Lower lobe of right lung (tissue), 2 donors: ENCODE results near the gene ENOX2. TPM values are rescaled to one million over a fixed set of nuclear protein-coding genes. Genes with fewer than 3 reads are reported as not detected.
A peak's percentile ranks its signal among the peaks of the same experiment; 100 is the strongest.

Experiments
- ATAC-seq, 2 donors: fragments of 200-7000 bp; cut with Tn5 transposase; one replicate each; pipeline ENCODE4 v1.9.1; 2020 to 2022; ENCODE audit warnings: mild to moderate bottlenecking in 2 of 2, moderate library complexity in 2 of 2
- DNase-seq: peaks from one replicate; pipeline ENCODE4 v3.0.0-alpha.2; 2020
- H3K27ac ChIP-seq: fragments of 200-600 bp; one replicate; pipeline ENCODE4 v1.8.0; 2022
- H3K27me3 ChIP-seq: fragments of 200-600 bp; one replicate; pipeline ENCODE4 v1.8.0; 2022; ENCODE audit warnings: low read depth
- H3K36me3 ChIP-seq: fragments of 200-600 bp; one replicate; pipeline ENCODE4 v1.8.0; 2022; ENCODE audit warnings: mild to moderate bottlenecking
- H3K4me1 ChIP-seq: fragments of 200-600 bp; one replicate; pipeline ENCODE4 v1.8.0; 2022
- H3K4me3 ChIP-seq: fragments of 200-600 bp; one replicate; pipeline ENCODE4 v1.8.0; 2022; ENCODE audit warnings: mild to moderate bottlenecking
- H3K9me3 ChIP-seq: fragments of 200-600 bp; one replicate; pipeline ENCODE4 v1.8.0; 2022
- intact Hi-C: fragments of 100-400 bp; cut with DNase I; formaldehyde crosslinking; loops from one replicate; pipeline ENCODE4 v1.11.0; 2022
- total RNA-seq: library from RNA; stranded (reverse); fragmentation: NEBNext Ultra II Directional; extraction: Animal tissue kit (Norgen Biotek cat#: 25700); gene quantifications from one replicate; pipeline ENCODE4 v1.2.1, GENCODE V29; 2021
- TF ChIP-seq, protein P1 (sequence below): fragments of 200-600 bp; IDR thresholded peaks from one replicate; pipeline ENCODE4 v1.8.0; 2022; ENCODE audit warnings: antibody characterized with exemption, mild to moderate bottlenecking
- donor health status: DM: no; HTN: yes; CAD: no; lungs with severe emphysema.

ENOX2 gene
- total RNA-seq, 1 donor from 2014 or later = 16.8 TPM

DNA sequence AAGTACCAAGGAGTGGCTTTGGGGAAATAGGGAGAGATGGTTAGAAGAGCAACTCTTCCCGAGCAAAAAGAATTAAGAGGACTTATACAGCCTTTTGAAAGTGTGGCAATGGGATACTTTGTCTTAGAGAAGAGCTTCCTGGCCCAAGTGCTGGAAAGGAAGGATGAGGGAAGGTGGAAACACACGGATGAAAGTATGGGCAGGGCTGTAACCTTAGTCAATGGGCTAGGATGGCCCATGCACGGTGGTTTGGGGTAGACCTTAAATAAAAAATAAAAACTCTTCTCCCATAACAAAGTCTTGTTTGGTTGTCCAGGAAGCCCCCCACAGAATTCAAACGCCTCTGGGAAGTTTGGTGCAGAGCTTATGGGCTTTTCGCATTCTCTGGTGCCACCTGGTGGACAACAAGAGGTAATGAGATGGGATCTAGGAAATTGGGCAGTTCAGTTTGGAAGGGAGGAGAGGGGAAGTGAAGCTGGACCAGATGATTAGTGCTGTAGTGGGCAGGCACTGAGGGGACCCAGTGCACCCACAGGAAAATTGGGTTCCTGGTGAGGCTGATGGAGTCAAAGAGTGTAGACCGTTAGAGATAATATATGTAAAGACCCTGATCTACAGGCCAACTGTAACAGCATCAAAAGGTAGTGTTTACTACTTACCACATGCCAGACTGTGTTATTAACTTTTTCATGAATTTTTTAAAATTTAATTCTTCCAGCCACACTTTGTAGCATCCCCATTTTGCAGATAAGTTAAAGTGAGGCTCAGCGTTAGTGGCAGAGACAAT is 13.8 kb upstream of the ENOX2 start:
- TF ChIP-seq, protein P1, sequence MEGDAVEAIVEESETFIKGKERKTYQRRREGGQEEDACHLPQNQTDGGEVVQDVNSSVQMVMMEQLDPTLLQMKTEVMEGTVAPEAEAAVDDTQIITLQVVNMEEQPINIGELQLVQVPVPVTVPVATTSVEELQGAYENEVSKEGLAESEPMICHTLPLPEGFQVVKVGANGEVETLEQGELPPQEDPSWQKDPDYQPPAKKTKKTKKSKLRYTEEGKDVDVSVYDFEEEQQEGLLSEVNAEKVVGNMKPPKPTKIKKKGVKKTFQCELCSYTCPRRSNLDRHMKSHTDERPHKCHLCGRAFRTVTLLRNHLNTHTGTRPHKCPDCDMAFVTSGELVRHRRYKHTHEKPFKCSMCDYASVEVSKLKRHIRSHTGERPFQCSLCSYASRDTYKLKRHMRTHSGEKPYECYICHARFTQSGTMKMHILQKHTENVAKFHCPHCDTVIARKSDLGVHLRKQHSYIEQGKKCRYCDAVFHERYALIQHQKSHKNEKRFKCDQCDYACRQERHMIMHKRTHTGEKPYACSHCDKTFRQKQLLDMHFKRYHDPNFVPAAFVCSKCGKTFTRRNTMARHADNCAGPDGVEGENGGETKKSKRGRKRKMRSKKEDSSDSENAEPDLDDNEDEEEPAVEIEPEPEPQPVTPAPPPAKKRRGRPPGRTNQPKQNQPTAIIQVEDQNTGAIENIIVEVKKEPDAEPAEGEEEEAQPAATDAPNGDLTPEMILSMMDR = peak; percentile 68
- no peaks in the 10 kb centered on the region for H3K36me3 ChIP-seq
- no peaks in the 10 kb centered on the region for H3K9me3 ChIP-seq
- intact Hi-C loops = no loop called here
- H3K4me3 ChIP-seq = no peak overlapping the region
- no peak overlapping the region for H3K27ac ChIP-seq
- ATAC-seq (peak in 1 of 2 donors; percentile 63), DNase-seq (no peak)
- no peaks in the 10 kb centered on the region for H3K27me3 ChIP-seq
- H3K4me1 ChIP-seq = no peaks in the 10 kb centered on the region

DNA sequence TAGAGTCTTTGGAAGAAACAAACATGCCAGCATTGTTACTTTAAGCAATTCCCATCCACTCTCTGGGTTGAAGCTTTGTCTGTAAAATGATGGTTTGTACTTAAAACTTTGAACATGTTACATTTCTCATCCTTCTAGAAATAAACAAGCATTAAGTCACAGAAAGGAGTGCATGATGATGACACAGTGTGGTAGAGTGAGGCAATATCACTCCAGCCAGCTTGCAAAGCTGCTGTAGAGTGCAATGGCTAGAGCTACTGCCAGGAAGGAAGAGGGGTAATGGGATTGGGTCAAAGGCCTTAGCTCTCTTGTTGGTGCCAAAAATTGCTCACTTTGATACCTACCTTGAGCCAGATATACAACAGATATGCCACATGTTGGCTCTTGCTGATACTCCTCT is 12.3 kb upstream of the ENOX2 start:
- no peak overlapping the region for H3K4me3 ChIP-seq
- intact Hi-C loops = no loop called here
- H3K36me3 ChIP-seq = no peaks in the 10 kb centered on the region
- TF ChIP-seq, protein P1 = no peak
- H3K27me3 ChIP-seq = no peaks in the 10 kb centered on the region
- no peaks in the 10 kb centered on the region for H3K9me3 ChIP-seq
- no peak for DNase-seq
- no peak overlapping the region for H3K27ac ChIP-seq
- no peaks in the 10 kb centered on the region for H3K4me1 ChIP-seq
- no peak for ATAC-seq

DNA sequence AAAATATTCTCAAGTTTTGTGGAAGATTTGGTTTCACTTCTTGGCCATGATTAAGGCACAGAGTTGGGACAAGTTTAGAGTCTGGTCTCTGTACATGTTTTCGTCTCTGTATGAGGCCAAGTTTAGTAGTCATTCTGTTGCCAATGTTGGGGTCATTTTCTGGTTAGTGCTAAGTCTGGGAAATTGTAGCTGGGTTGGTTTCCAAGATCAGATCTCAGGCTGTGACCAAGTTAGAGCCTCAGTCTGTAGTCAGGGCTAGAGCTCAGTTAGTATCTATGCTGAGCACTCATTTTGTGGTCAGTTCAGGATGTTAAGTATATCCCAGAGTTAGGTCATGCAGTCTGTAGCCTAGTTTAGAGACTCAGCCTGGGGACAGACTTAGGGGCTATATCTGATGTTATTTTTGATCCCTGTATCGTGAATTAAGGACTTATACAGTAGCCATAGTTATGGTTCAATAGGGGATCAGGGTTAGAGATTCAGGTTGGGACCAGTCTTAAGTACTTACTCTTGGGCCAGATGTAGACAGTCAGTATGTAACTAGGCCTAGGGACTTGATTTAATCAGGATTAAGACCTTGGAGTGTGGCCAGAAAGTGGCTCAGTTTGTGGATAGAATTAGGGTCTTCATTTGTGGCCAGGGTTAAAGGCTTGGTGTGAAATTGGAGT is 6.6 kb upstream of the ENOX2 start:
- Histone ChIP-seq H3K36me3 (no peaks in the 10 kb centered on the region), H3K9me3 (no peaks in the 10 kb centered on the region), H3K4me3 (no peak overlapping the region), H3K4me1 (no peaks in the 10 kb centered on the region), H3K27me3 (no peaks in the 10 kb centered on the region), H3K27ac (no peak overlapping the region)
- TF ChIP-seq, protein P1 = no peak
- no peak for ATAC-seq
- no peak for DNase-seq
- intact Hi-C loops = no loop called here

DNA sequence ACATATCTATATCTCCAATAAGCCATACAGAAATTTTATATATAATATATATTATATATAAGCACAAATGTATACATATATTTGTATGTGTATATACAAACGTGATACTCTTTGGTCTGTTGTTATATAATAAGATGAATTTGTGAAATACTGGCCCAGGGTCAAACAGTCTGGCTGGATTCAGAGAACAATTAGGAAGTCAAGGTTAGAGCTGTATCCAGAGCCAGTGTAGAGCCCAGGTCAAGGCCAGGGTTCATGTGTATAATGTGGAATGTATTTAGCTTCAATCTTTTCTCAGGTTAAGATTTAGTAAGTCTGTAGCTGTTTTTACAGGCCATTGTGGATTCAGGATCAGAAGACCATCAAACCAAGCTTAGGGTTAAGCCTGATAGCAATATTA is 3.8 kb upstream of the ENOX2 start:
- Histone ChIP-seq H3K27me3 (no peaks in the 10 kb centered on the region), H3K36me3 (no peaks in the 10 kb centered on the region), H3K4me3 (no peak overlapping the region), H3K27ac (no peak overlapping the region), H3K4me1 (no peaks in the 10 kb centered on the region), H3K9me3 (no peaks in the 10 kb centered on the region)
- ATAC-seq (no peak), DNase-seq (no peak)
- intact Hi-C loops = no loop called here
- TF ChIP-seq, protein P1 = no peak

DNA sequence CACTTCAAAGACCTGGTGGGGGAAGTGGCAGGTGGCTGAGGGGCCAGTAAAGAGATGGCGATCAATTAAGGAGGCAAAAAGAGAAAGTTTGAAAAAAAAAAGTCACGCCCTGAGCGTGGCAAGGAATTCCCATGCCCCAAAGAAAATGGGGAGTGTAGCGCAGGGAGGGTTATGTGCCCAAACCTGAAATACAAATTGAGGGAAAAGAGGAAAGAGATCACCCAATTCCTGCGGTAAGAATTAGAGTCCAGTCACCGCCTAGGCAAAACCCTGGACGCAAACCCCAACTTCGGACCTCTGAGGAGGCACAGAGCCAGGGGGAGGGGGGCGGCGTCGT is 595 bp downstream of the ENOX2 start:
- Histone ChIP-seq H3K4me1 (no peaks in the 10 kb centered on the region), H3K27ac (peak overlapping the region; percentile 77), H3K36me3 (no peaks in the 10 kb centered on the region), H3K27me3 (no peaks in the 10 kb centered on the region), H3K9me3 (no peaks in the 10 kb centered on the region), H3K4me3 (peak overlapping the region; percentile 63)
- intact Hi-C loops = no loop called here
- DNase-seq (no peak), ATAC-seq (no peak)
- TF ChIP-seq, protein P1 = no peak
